A673 (cell line): Measurements from ENCODE around the gene RAB1B. TPM values are rescaled to one million over a fixed set of nuclear protein-coding genes. Genes with fewer than 3 reads are reported as not detected.

Source experiments
- BruUV-seq: library from RNA; stranded (reverse); fragments of 400-500 nt; replicated peaks from 2 replicates; lab custom pipeline; 2021; lab: Mats Ljungman, UMichigan
- CTCF ChIA-PET: fragments of 300-600 bp; sonication (Branson Sonifier 250); formaldehyde crosslinking; loops from one replicate; lab custom pipeline; 2022; ENCODE audit warnings: antibody characterized with exemption; lab: Charles Lee
- POLR2A ChIA-PET: fragments of 300-600 bp; sonication (Branson Sonifier 250); formaldehyde crosslinking; loops from one replicate; lab custom pipeline; 2022; ENCODE audit warnings: antibody characterized with exemption; ENCODE audit not compliant: low non-redundant PET; lab: Charles Lee
- DNase-seq: peaks from one replicate; pipeline ENCODE4 v3.0.0-alpha.2; 2015; ENCODE audit warnings: low spot score
- H3K27ac ChIP-seq: fragments of 200-600 bp; sonication (generic); 2 replicates; pipeline ENCODE4 v1.5.1; 2016; ENCODE audit warnings: mixed run types, low read depth, mild to moderate bottlenecking, mixed read lengths, antibody characterized with exemption, low read length; ENCODE audit not compliant: poor library complexity, severe bottlenecking
- H3K27me3 ChIP-seq: fragments of 200-600 bp; sonication (generic); replicated peaks from 2 replicates; pipeline ENCODE4 v1.6.1; 2017; ENCODE audit warnings: mixed run types, low read depth, mild to moderate bottlenecking, mixed read lengths, antibody characterized with exemption, low read length; ENCODE audit not compliant: insufficient read depth, poor library complexity
- H3K36me3 ChIP-seq: fragments of 200-600 bp; sonication (generic); 2 replicates; pipeline ENCODE4 v1.6.1; 2016; ENCODE audit warnings: mixed run types, mild to moderate bottlenecking, mixed read lengths, antibody characterized with exemption, low read length; ENCODE audit not compliant: insufficient read depth, poor library complexity, severe bottlenecking
- H3K4me1 ChIP-seq: fragments of 200-600 bp; sonication (generic); 2 replicates; pipeline ENCODE4 v1.6.1; 2017; ENCODE audit warnings: mixed run types, mild to moderate bottlenecking, mixed read lengths, antibody characterized with exemption, low read length; ENCODE audit not compliant: insufficient read depth, poor library complexity, severe bottlenecking
- H3K4me3 ChIP-seq: fragments of 200-600 bp; sonication (generic); 2 replicates; pipeline ENCODE4 v1.5.1; 2016; ENCODE audit warnings: low read depth, mixed run types, mild to moderate bottlenecking, mixed read lengths, low read length; ENCODE audit not compliant: poor library complexity, severe bottlenecking
- H3K9me3 ChIP-seq: fragments of 200-600 bp; sonication (generic); 2 replicates; pipeline ENCODE4 v1.6.1; 2016; ENCODE audit warnings: mixed run types, low read depth, mild to moderate bottlenecking, mixed read lengths, antibody characterized with exemption, low read length; ENCODE audit not compliant: poor library complexity, severe bottlenecking
- CTCF ChIP-seq: fragments of 300-800, 200-600 bp; sonication (generic); conservative IDR thresholded peaks from 2 replicates; pipeline ENCODE4 v1.5.1; 2017; ENCODE audit warnings: low read depth, mild to moderate bottlenecking, antibody characterized with exemption, low read length, moderate library complexity, mixed read lengths
- EZH2 ChIP-seq: fragments of 200-600 bp; sonication (generic); IDR thresholded peaks from 2 replicates; pipeline ENCODE4 v1.6.1; 2017; ENCODE audit warnings: borderline replicate concordance, low read depth, mild to moderate bottlenecking, mixed read lengths, antibody characterized with exemption, low read length; ENCODE audit not compliant: poor library complexity, severe bottlenecking
- intact Hi-C: fragments of 100-400 bp; cut with micrococcal nuclease; formaldehyde crosslinking; loops from one replicate; pipeline ENCODE4 v1.10.0; 2022; ENCODE audit not compliant: unreplicated experiment
- total RNA-seq: library from RNA; stranded (reverse); gene quantifications from 2 replicates; pipeline ENCODE4 v1.2.3, GENCODE V29; 2021

Gene RAB1B
- total RNA-seq, 1 experiment from 2014 or later, result 186 TPM

DNA sequence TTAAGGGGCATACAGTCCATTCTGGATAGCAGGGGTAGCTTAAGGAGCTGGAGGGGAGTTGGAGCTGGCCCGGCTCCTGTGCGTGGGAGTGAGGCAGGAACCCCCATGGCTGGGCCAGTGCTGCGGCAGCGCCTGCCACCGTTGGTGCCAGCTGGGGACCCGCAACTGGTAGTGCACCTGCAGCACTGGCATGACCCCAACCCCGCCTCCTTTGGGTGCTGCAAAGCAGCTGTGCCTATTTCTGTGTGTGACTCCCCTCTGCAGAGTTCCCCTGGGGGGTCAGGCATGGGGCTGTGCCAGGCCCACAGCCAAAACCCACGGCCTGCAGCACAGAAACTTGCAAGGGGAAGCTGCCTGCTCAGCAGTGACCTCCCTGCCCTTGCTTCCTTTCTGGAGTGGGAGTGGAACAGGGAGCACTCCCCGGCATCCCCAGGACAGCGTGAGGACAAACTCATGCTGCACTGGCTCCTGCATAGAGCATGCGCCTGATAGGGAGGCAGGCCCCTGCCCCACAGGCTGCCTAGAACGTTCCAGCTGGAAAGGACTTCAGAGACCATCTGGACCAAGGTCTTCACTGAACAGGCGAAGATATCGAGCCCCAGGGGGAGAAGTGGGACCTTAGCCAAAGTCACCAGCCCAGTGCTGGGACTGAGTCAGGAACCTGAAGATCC lies 26.2 kb upstream of the RAB1B start:
- peaks cover 5% of the 10 kb centered on the region for H3K36me3 ChIP-seq
- ChIA-PET CTCF (no interaction called here), POLR2A (no interaction called here)
- H3K9me3 ChIP-seq, result no peaks in the 10 kb centered on the region
- H3K27me3 ChIP-seq, result no peaks in the 10 kb centered on the region
- no TSS peak for BruUV-seq
- TF ChIP-seq CTCF (no peak), EZH2 (no peak)
- H3K4me3 ChIP-seq, result no peak overlapping the region
- no peak overlapping the region for H3K27ac ChIP-seq
- intact Hi-C loops, result no loop called here
- no peaks in the 10 kb centered on the region for H3K4me1 ChIP-seq
- no peak for DNase-seq

DNA sequence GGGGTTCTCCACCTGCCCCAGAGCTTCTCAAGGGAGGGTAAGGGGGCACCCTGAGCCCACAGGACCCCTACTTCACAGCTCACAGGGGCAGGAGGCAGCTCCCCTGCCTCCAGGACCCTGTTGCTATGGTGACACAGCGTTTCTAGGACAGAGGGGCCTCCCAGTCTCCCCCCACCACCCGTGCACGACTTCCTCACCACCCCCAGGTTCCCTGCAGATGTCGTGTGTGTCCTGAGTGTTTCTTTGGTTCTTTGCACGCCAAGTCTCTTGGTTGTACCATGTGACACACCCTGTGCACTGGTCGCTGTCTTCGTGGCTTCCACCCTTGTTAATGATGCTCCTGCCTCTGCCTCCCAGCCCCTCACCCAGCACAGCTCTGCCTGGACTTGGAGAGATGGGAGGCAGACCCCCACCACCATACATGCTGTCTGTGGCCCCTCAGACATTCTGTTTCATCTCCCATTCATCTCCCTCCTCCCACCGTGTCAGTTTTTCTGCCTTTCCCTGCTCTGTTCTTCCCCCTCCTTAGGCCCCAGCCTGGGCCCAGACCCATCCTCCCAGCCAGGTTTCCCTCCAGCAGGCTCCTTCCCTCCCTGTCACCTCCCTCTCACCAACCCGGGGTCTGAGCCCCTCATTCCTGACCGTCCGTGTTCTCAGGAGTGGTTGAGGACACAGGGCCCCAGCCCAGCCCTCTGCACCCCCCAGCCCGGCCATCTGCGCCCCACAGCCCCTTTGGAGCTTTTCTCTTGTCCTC lies 24.5 kb upstream of the RAB1B start:
- Histone ChIP-seq H3K27ac (peak overlapping the region; percentile 16), H3K27me3 (no peaks in the 10 kb centered on the region), H3K4me1 (no peaks in the 10 kb centered on the region), H3K9me3 (no peaks in the 10 kb centered on the region), H3K36me3 (no peaks in the 10 kb centered on the region), H3K4me3 (no peak overlapping the region)
- ChIA-PET CTCF (no interaction called here), POLR2A (no interaction called here)
- TF ChIP-seq CTCF (no peak), EZH2 (no peak)
- intact Hi-C loops, result no loop called here
- BruUV-seq, result TSS peak; percentile 60
- DNase-seq, result no peak

DNA sequence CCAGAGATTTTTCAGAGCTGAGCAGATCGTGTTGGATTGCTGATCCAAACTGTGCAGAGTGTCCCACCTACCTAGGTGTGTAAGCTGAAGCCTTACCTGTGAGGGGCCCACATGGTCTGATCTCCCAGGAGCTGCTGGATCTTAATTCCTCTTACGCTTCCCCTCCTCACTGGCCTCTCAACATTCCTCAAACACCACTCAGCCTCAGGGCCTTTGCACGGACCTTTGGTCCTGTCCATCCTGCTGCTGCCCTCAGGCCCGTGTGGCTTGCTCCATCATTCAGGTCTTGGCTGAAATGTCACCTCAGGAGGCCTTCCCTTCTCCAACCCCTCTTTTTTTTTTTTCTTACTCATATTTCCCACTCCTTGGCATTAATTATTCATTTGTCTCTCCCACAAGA lies 21.1 kb upstream of the RAB1B start:
- no peaks in the 10 kb centered on the region for H3K4me1 ChIP-seq
- no peak overlapping the region for H3K27ac ChIP-seq
- TF ChIP-seq CTCF, result no peak
- no peak for TF ChIP-seq EZH2
- no TSS peak for BruUV-seq
- no peak overlapping the region for H3K4me3 ChIP-seq
- no peaks in the 10 kb centered on the region for H3K27me3 ChIP-seq
- no peaks in the 10 kb centered on the region for H3K9me3 ChIP-seq
- DNase-seq, result no peak
- CTCF ChIA-PET, result interaction anchor here (0.6 kb wide), 1 partner anchor 141 kb away, joined by 3 read pairs; no protein-coding TSS in a partner anchor
- POLR2A ChIA-PET, result no interaction called here
- H3K36me3 ChIP-seq, result peaks cover 3% of the 10 kb centered on the region
- intact Hi-C loops, result no loop called here
